Ovary (tissue), 9 donors: ENCODE data around the gene HK3. TPM values are rescaled to one million over a fixed set of nuclear protein-coding genes. Genes with fewer than 3 reads are reported as not detected.

ENCODE experiments used
- DNase-seq, 5 donors: peaks; one replicate each; pipeline ENCODE4 v3.0.0-alpha.2; 2019 to 2020
- H3K27ac ChIP-seq, 2 donors: fragments of 200-600 bp; one replicate each; pipeline versions ENCODE4 v1.5.1 to v1.8.0; 2019 to 2022
- H3K27me3 ChIP-seq: fragments of 200-600 bp; one replicate; pipeline ENCODE4 v1.8.0; 2022
- H3K36me3 ChIP-seq: fragments of 200-600 bp; sonication (generic); one replicate; pipeline ENCODE4 v1.5.1; 2019
- H3K4me1 ChIP-seq: one replicate; pipeline ENCODE4 v1.8.1; 2013; ENCODE audit warnings: mild to moderate bottlenecking, moderate library complexity; ENCODE audit not compliant: insufficient read depth
- H3K4me3 ChIP-seq: fragments of 200-600 bp; sonication (generic); one replicate; pipeline ENCODE4 v1.5.1; 2017
- H3K9me3 ChIP-seq, 2 donors: fragments of 200-600 bp in 1 of 2; sonication (generic) in 1 of 2; one replicate each; pipeline versions ENCODE4 v1.5.1 to v1.8.1; 2013 to 2019; ENCODE audit warnings: mild to moderate bottlenecking in 1 of 2, moderate library complexity in 1 of 2
- EP300 ChIP-seq: sonication (generic); formaldehyde crosslinking; IDR thresholded peaks from one replicate; pipeline ENCODE4 v1.6.1; 2017; ENCODE audit warnings: antibody characterized with exemption
- POLR2A ChIP-seq: fragments of 450-650 bp; IDR thresholded peaks from one replicate; pipeline ENCODE4 v1.6.1; 2017; ENCODE audit warnings: antibody characterized with exemption, mild to moderate bottlenecking, moderate library complexity
- WGBS, 3 donors: extraction: QIAGEN DNeasy Blood & Tissue Kit in 1 of 3; methylation state at CpG; one replicate each; pipeline versions ENCODE4 v1.1.5 to v1.1.7; 2013 to 2017; 5-methylcytosine and 5-hydroxymethylcytosine counted together
- intact Hi-C, 4 donors: fragments of 100-400 bp; cut with DNase I; formaldehyde crosslinking; loops; one replicate each; pipeline versions ENCODE4 v1.11.0 to v1.15.1; 2022 to 2023
- polyA plus RNA-seq, 2 donors: library from polyadenylated mRNA; stranded (reverse); fragments of 200-250 nt in 1 of 2; fragments of 350-450 nt in 1 of 2; fragmentation: Illumina TruSeq in 1 of 2; extraction: RNeasy Lipid Tissue Mini Kit (QIAGEN cat#74804) in 1 of 2; gene quantifications; one replicate each; pipeline ENCODE4 v1.2.3, GENCODE V29; 2013 to 2014
- total RNA-seq, 7 donors: library from RNA; depleted of rRNA in 2 of 7; stranded (reverse); fragments of >200 nt in 2 of 7; fragmentation: NEBNext Ultra II Directional in 3 of 7; extraction: Animal tissue kit (Norgen Biotek cat#: 25700) in 3 of 7; gene quantifications; one replicate each; pipeline versions ENCODE4 v1.1.0 to v1.2.4, GENCODE V29; 2016 to 2023
- TF ChIP-seq, protein P1 (sequence below), 3 donors: fragments of 450-650 bp in 2 of 3; fragments of 200-600 bp in 1 of 3; IDR thresholded peaks; one replicate each; pipeline versions ENCODE4 v1.5.1 to v1.8.0; 2016 to 2022; ENCODE audit warnings: antibody characterized with exemption in 3 of 3, mild to moderate bottlenecking in 1 of 3
- donor health status: DM: no; HTN: no; CAD: no; lungs with moderate emphysema.
- donor health status: DM: no; HTN: no; CAD: no.
- donor health status: Bipolar disorder and iron deficiency.
- donor health status: DM: yes; HTN: yes; CAD: no.
- donor health status: DM: no; HTN: no; CAD: no.
- donor health status: DM: yes; HTN: yes; CAD: no.

The HK3 gene
- total and polyA plus RNA-seq, 9 donors: 0.61 to 9.9 (median 2.3) TPM

DNA sequence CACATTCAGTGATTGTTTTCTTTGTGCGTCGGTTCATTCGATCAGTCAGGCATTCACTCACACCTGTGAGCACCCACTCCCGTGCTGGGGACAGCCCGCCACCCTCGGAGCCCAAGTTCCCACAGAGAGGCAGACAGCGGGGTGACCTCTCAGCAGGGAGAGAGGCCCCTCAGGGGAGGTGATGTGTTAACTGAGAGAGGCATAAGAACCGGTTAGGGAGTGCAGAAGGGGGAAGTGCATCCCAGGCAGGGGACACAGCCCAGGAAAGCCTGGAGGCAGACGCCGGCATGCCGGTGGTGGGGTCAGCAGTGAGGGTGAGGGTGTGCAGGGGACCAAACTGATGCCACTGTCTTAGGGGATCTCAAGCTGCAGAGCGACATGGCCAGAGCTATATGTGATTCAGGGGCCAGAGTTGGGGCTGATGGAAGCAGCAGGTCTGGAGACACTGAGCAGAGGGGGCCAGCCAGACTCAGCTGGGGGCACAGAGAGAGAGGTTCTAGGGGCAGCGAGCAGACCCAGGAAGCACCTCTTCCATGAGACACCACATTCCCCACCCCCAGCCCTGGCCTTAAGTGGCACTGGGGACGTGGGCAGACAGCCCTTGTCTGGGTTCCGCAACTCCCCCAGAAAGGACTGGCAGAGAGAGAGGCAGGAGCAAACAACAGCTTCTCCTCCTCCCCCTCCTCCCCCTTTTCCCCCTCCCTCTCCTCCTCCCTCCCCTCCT is 35.9 kb downstream of the HK3 start:
- Histone ChIP-seq H3K27ac (no peak overlapping the region), H3K4me3 (no peak overlapping the region), H3K27me3 (no peaks in the 10 kb centered on the region), H3K9me3 (no peaks in the 10 kb centered on the region), H3K4me1 (no peaks in the 10 kb centered on the region), H3K36me3 (no peaks in the 10 kb centered on the region)
- intact Hi-C loops: no loop called here
- TF ChIP-seq EP300: no peak
- no peak for DNase-seq
- 9 to 12% (median 11%) methylated on average over 15 of the region's 15 CpGs for WGBS, 3 donors

DNA sequence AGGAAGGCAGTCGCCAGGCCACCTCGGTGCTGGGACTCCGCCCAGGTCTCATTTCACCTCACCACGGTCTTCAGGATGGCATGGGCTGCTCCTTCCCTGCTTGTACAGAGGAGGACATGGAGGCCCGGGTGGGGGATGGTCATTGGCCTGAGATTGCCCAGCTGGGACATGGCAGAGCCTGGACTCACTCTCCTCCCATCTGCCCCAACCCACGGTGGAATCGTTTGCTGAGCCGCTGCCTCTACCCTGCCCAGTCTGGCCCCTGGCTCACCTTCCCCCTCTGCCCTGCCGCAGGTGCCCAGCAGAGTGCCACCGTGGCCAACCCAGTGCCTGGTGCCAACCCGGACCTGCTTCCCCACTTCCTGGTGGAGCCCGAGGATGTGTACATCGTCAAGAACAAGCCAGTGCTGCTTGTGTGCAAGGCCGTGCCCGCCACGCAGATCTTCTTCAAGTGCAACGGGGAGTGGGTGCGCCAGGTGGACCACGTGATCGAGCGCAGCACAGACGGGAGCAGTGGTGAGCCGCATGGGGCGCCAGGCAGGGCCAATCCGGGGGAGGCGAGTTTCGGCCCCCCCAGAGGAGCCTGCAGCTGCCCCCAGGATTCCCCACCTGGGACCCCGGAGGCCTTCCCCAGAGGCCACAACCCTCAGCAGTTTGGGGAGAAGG is 36.7 kb downstream of the HK3 start:
- WGBS, 3 donors: 33 to 46% (median 44%) methylated on average over 20 to 28 of the region's 28 CpGs
- Histone ChIP-seq H3K36me3 (no peaks in the 10 kb centered on the region), H3K27me3 (no peaks in the 10 kb centered on the region), H3K27ac (no peak overlapping the region), H3K9me3 (no peaks in the 10 kb centered on the region), H3K4me1 (no peaks in the 10 kb centered on the region), H3K4me3 (no peak overlapping the region)
- TF ChIP-seq EP300 (no peak), POLR2A (no peak)
- TF ChIP-seq, protein P1, sequence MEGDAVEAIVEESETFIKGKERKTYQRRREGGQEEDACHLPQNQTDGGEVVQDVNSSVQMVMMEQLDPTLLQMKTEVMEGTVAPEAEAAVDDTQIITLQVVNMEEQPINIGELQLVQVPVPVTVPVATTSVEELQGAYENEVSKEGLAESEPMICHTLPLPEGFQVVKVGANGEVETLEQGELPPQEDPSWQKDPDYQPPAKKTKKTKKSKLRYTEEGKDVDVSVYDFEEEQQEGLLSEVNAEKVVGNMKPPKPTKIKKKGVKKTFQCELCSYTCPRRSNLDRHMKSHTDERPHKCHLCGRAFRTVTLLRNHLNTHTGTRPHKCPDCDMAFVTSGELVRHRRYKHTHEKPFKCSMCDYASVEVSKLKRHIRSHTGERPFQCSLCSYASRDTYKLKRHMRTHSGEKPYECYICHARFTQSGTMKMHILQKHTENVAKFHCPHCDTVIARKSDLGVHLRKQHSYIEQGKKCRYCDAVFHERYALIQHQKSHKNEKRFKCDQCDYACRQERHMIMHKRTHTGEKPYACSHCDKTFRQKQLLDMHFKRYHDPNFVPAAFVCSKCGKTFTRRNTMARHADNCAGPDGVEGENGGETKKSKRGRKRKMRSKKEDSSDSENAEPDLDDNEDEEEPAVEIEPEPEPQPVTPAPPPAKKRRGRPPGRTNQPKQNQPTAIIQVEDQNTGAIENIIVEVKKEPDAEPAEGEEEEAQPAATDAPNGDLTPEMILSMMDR (IDR thresholded peaks at IDR 0.05): no peak
- no peak for DNase-seq
- intact Hi-C loops: no loop called here

GRCh38 chr5:176861276-176861675 is 37.9 kb downstream of the HK3 start:
- TF ChIP-seq, protein P1 (IDR thresholded peaks at IDR 0.05): no peak
- intact Hi-C loops: no loop called here
- Histone ChIP-seq H3K27me3 (no peaks in the 10 kb centered on the region), H3K4me1 (no peaks in the 10 kb centered on the region), H3K36me3 (no peaks in the 10 kb centered on the region), H3K27ac (no peak overlapping the region), H3K9me3 (no peaks in the 10 kb centered on the region), H3K4me3 (no peak overlapping the region)
- no peak for DNase-seq
- 83 to 90% (median 89%) methylated on average over 11 of the region's 11 CpGs for WGBS, 3 donors

DNA sequence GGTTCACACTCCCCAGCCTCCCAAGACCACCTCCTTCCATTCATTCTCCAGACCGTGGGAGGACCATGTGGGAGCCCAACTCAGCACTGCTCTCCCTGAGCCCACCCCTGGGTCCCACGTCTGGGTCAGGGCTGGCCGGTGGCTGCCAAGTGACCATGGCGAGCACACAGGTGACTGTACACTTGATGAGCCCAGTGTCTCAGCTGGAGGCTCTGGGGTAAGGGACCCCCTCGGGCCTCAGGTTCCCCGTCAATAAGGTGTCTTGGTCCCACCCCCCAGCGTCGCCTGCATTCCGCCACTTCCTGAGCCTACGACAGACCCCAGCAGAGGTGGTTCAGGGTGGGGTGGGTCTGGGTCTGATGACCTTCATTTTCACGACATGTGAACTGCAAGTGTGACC is 38.8 kb downstream of the HK3 start:
- Histone ChIP-seq H3K36me3 (no peaks in the 10 kb centered on the region), H3K27me3 (no peaks in the 10 kb centered on the region), H3K9me3 (no peaks in the 10 kb centered on the region), H3K4me1 (no peaks in the 10 kb centered on the region), H3K27ac (no peak overlapping the region), H3K4me3 (no peak overlapping the region)
- TF ChIP-seq EP300 (no peak), POLR2A (no peak)
- TF ChIP-seq, protein P1 (IDR thresholded peaks at IDR 0.05): no peak
- intact Hi-C loops: no loop called here
- no peak for DNase-seq
- WGBS, 3 donors: 69 to 75% (median 73%) methylated on average over 11 of the region's 11 CpGs

DNA sequence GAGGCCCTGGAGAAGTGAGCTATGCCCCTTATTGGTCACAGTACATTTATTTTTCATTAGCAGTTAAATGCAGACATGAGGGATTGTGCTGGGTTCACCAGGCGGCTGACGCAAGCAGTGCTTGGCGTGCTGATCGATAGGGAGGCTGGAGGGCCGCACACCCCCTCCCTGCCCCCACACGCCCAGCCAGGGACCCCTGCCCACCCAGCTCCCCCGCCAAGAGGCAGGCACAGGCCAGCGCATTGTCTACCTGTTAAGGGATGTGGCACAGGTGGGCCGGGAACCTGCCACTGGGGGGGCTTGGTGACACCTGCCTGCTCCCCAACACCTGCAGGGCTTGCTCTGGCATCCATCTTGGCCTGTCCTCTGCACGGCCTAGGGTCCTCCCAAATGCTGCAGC is 39.2 kb downstream of the HK3 start:
- no peaks in the 10 kb centered on the region for H3K9me3 ChIP-seq
- TF ChIP-seq POLR2A (no peak), EP300 (no peak)
- TF ChIP-seq, protein P1 (IDR thresholded peaks at IDR 0.05): no peak
- H3K27me3 ChIP-seq: no peaks in the 10 kb centered on the region
- H3K36me3 ChIP-seq: no peaks in the 10 kb centered on the region
- H3K4me1 ChIP-seq: no peaks in the 10 kb centered on the region
- intact Hi-C loops: no loop called here
- no peak for DNase-seq
- H3K4me3 ChIP-seq: no peak overlapping the region
- H3K27ac ChIP-seq: no peak overlapping the region
- 52 to 68% (median 65%) methylated on average over 8 to 10 of the region's 10 CpGs for WGBS, 3 donors
